ENCODE data around the gene TMBIM4. TPM values are rescaled to one million over a fixed set of nuclear protein-coding genes. Genes with fewer than 3 reads are reported as not detected.

TMBIM4 gene
- total RNA-seq, 2 experiments from 2014 or later: 19.2 to 57.0 TPM

DNA sequence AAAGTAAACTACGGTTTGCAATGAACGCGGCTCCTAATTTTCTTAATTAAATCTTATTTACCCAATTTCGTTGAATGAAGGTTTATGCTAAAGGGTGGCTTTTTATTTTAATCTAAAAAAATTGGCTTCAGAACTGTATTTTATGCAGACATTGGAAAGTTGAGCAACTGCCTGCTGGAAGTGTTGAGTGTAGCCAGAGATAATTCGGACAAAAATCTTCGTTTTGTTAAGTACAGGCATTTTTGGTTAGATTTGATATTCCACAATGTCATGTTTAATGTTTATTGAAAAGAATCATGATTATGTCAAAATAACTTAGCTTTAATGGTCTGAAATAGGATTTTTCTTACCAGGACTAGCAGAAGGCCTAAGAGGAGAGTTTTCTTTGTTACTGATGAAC is 20.1 kb upstream of the TMBIM4 start:
- H2AFZ ChIP-seq (ENCODE audit: low read length): no peak overlapping the region
- TF ChIP-seq EZH2phosphoT487 (IDR thresholded peaks at IDR 0.05; ENCODE audit: borderline replicate concordance, low read depth, low read length): no peak
- TF ChIP-seq, protein P1, sequence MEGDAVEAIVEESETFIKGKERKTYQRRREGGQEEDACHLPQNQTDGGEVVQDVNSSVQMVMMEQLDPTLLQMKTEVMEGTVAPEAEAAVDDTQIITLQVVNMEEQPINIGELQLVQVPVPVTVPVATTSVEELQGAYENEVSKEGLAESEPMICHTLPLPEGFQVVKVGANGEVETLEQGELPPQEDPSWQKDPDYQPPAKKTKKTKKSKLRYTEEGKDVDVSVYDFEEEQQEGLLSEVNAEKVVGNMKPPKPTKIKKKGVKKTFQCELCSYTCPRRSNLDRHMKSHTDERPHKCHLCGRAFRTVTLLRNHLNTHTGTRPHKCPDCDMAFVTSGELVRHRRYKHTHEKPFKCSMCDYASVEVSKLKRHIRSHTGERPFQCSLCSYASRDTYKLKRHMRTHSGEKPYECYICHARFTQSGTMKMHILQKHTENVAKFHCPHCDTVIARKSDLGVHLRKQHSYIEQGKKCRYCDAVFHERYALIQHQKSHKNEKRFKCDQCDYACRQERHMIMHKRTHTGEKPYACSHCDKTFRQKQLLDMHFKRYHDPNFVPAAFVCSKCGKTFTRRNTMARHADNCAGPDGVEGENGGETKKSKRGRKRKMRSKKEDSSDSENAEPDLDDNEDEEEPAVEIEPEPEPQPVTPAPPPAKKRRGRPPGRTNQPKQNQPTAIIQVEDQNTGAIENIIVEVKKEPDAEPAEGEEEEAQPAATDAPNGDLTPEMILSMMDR (conservative IDR thresholded peaks at IDR 0.05; ENCODE audit: low read length): no peak
- BruUV-seq (replicated peaks): no TSS peak
- H3K9me2 ChIP-seq (ENCODE audit: insufficient read depth, low read length): no peaks in the 10 kb centered on the region
- no peak overlapping the region for H3K4me2 ChIP-seq (ENCODE audit: low read length)
- CTCF ChIA-PET (ENCODE audit: unreplicated experiment): no interaction called here
- H4K20me1 ChIP-seq (ENCODE audit: insufficient read depth, low read length): no peaks in the 10 kb centered on the region
- no peaks in the 10 kb centered on the region for H3K79me2 ChIP-seq (ENCODE audit: insufficient read depth, low read depth, low read length)
- no peak for DNase-seq (ENCODE audit: low spot score)
- no peaks in the 10 kb centered on the region for H3K36me3 ChIP-seq (ENCODE audit: insufficient read depth, low read length)
- no peaks in the 10 kb centered on the region for H3K9me3 ChIP-seq (ENCODE audit: low read length)
- intact Hi-C loops (cut with micrococcal nuclease; ENCODE audit: unreplicated experiment): no loop called here
- POLR2A ChIA-PET: interaction anchor here (0.6 kb wide), 2 partner anchors 22 to 1577 kb away, joined by 3 read pairs; no protein-coding TSS in a partner anchor
- H3K4me3 ChIP-seq (ENCODE audit: low read depth, low read length, poor library complexity, severe bottlenecking): no peak overlapping the region
- H3K4me1 ChIP-seq (ENCODE audit: insufficient read depth, low read length, poor library complexity, severe bottlenecking): peaks cover 23% of the 10 kb centered on the region
- H3K27ac ChIP-seq (ENCODE audit: low read depth, low read length, poor library complexity, severe bottlenecking): no peak overlapping the region

GRCh38 chr12:66189486-66189843 is 19.7 kb upstream of the TMBIM4 start:
- intact Hi-C loops (cut with micrococcal nuclease; ENCODE audit: unreplicated experiment): no loop called here
- no peaks in the 10 kb centered on the region for H3K9me3 ChIP-seq (ENCODE audit: low read length)
- ChIA-PET POLR2A (no interaction called here), CTCF (ENCODE audit: unreplicated experiment) (no interaction called here)
- H3K4me2 ChIP-seq (ENCODE audit: low read length): no peak overlapping the region
- no peak overlapping the region for H3K27ac ChIP-seq (ENCODE audit: low read depth, low read length, poor library complexity, severe bottlenecking)
- no peaks in the 10 kb centered on the region for H3K9me2 ChIP-seq (ENCODE audit: insufficient read depth, low read length)
- TF ChIP-seq, protein P1 (conservative IDR thresholded peaks at IDR 0.05; ENCODE audit: low read length): no peak
- no peak for TF ChIP-seq EZH2phosphoT487 (IDR thresholded peaks at IDR 0.05; ENCODE audit: borderline replicate concordance, low read depth, low read length)
- H4K20me1 ChIP-seq (ENCODE audit: insufficient read depth, low read length): no peaks in the 10 kb centered on the region
- no peak overlapping the region for H2AFZ ChIP-seq (ENCODE audit: low read length)
- no peaks in the 10 kb centered on the region for H3K36me3 ChIP-seq (ENCODE audit: insufficient read depth, low read length)
- no peaks in the 10 kb centered on the region for H3K79me2 ChIP-seq (ENCODE audit: insufficient read depth, low read depth, low read length)
- H3K4me1 ChIP-seq (ENCODE audit: insufficient read depth, low read length, poor library complexity, severe bottlenecking): peaks cover 22% of the 10 kb centered on the region
- no TSS peak for BruUV-seq (replicated peaks)
- DNase-seq (ENCODE audit: low spot score): no peak
- H3K4me3 ChIP-seq (ENCODE audit: low read depth, low read length, poor library complexity, severe bottlenecking): no peak overlapping the region

GRCh38 chr12:66188584-66189485 is 19.0 kb upstream of the TMBIM4 start, which contains the start of gene IRAK3:
TSS of gene IRAK3 (plus strand) at chr12:66189214. CDS start at chr12:66189300, 86 bp downstream.
- Histone ChIP-seq H3K4me1 (ENCODE audit: insufficient read depth, low read length, poor library complexity, severe bottlenecking) (peaks cover 18% of the 10 kb centered on the region), H3K9me3 (ENCODE audit: low read length) (no peaks in the 10 kb centered on the region), H3K36me3 (ENCODE audit: insufficient read depth, low read length) (no peaks in the 10 kb centered on the region), H3K27ac (ENCODE audit: low read depth, low read length, poor library complexity, severe bottlenecking) (no peak within 1 kb of the TSS), H3K4me2 (ENCODE audit: low read length) (no peak within 1 kb of the TSS), H3K4me3 (ENCODE audit: low read depth, low read length, poor library complexity, severe bottlenecking) (no peak within 1 kb of the TSS), H2AFZ (ENCODE audit: low read length) (no peak within 1 kb of the TSS; the same call in 1 of the 2 replicates), H4K20me1 (ENCODE audit: insufficient read depth, low read length) (no peaks in the 10 kb centered on the region), H3K9me2 (ENCODE audit: insufficient read depth, low read length) (no peaks in the 10 kb centered on the region), H3K79me2 (ENCODE audit: insufficient read depth, low read depth, low read length) (no peaks in the 10 kb centered on the region)
- ChIA-PET POLR2A (no interaction called here), CTCF (ENCODE audit: unreplicated experiment) (no interaction called here)
- intact Hi-C loops (cut with micrococcal nuclease; ENCODE audit: unreplicated experiment): no loop called here
- no peak for TF ChIP-seq EZH2phosphoT487 (IDR thresholded peaks at IDR 0.05; ENCODE audit: borderline replicate concordance, low read depth, low read length)
- TF ChIP-seq, protein P1 (conservative IDR thresholded peaks at IDR 0.05; ENCODE audit: low read length): no peak
- no peak for DNase-seq (ENCODE audit: low spot score)
- BruUV-seq (replicated peaks): no TSS peak
